ENCODE data around the gene BRD1. TPM values are rescaled to one million over a fixed set of nuclear protein-coding genes. Genes with fewer than 3 reads are reported as not detected.

The BRD1 gene
- polyA plus RNA-seq, 3 donors, result 0.61 to 13.8 (median 0.86) TPM

GRCh38 chr22:49791682-49792081, 36.0 kb downstream of the BRD1 start:
- no peak overlapping the region for H3K27ac ChIP-seq (ENCODE audit: low read depth in 1 of 2, low read length in 2 of 2)
- H4K20me1 ChIP-seq (ENCODE audit: insufficient read depth, low read length), result peaks cover 95% of the 10 kb centered on the region
- intact Hi-C loops (cut with micrococcal nuclease), result no loop called here
- no peak for DNase-seq
- H3K27me3 Mint-ChIP-seq (ENCODE audit: low read depth in 3 of 3), result peaks cover 0 to 2% (median 0%) of the 10 kb centered on the region in 3 donors
- H3K9me3 ChIP-seq (replicated peaks in 1 of 2; ENCODE audit: control insufficient read depth in 1 of 2, insufficient read depth in 1 of 2, low read length in 2 of 2), result no peaks in the 10 kb centered on the region
- H3K27me3 ChIP-seq (ENCODE audit: control insufficient read depth in 2 of 2, insufficient read depth in 2 of 2, low read length in 2 of 2), result no peaks in the 10 kb centered on the region
- peaks cover 84% of the 10 kb centered on the region for H3K79me2 ChIP-seq (ENCODE audit: insufficient read depth, low read length)
- no peak for TF ChIP-seq CTCF (IDR thresholded peaks at IDR 0.05)
- H3K9me3 Mint-ChIP-seq, result peaks cover 0 to 2% (median 0%) of the 10 kb centered on the region in 7 donors
- no peak overlapping the region for H3K4me3 ChIP-seq (replicated peaks in 1 of 3; ENCODE audit: low read depth in 2 of 3, low read length in 3 of 3)
- peaks cover 70 to 77% of the 10 kb centered on the region in 2 donors for H3K36me3 ChIP-seq (replicated peaks in 1 of 2; ENCODE audit: control insufficient read depth in 1 of 2, insufficient read depth in 2 of 2, low read length in 2 of 2)
- H3K9ac ChIP-seq (ENCODE audit: insufficient read depth, low read length, poor library complexity, severe bottlenecking), result no peak overlapping the region
- H3K36me3 Mint-ChIP-seq, result peaks cover 74 to 84% of the 10 kb centered on the region in 2 donors
- H3K27ac Mint-ChIP-seq, result peak overlapping the region in 2 of 7 donors; percentile 41 to 68
- H3K4me1 ChIP-seq (ENCODE audit: control insufficient read depth in 1 of 2, insufficient read depth in 2 of 2, low read length in 2 of 2), result peaks cover 27 to 31% of the 10 kb centered on the region in 2 donors
- no peak overlapping the region for H3K4me3 Mint-ChIP-seq
- no peak overlapping the region for H3K4me2 ChIP-seq (replicated peaks; ENCODE audit: extremely low read depth, low read length, poor library complexity, severe bottlenecking)
- H3K4me1 Mint-ChIP-seq, result peaks cover 29% of the 10 kb centered on the region
- no peak overlapping the region for H2AFZ ChIP-seq (ENCODE audit: insufficient read depth, low read depth, low read length, poor library complexity, severe bottlenecking)
- 100% methylated on average over 3 of the region's 10 CpGs for WGBS (ENCODE audit: insufficient coverage)

- H3K9me3 ChIP-seq (replicated peaks in 1 of 2; ENCODE audit: control insufficient read depth in 1 of 2, insufficient read depth in 1 of 2, low read length in 2 of 2), result no peaks in the 10 kb centered on the region
- H3K27me3 ChIP-seq (ENCODE audit: control insufficient read depth in 2 of 2, insufficient read depth in 2 of 2, low read length in 2 of 2), result no peaks in the 10 kb centered on the region
- no peak for DNase-seq
- H3K4me2 ChIP-seq (replicated peaks; ENCODE audit: extremely low read depth, low read length, poor library complexity, severe bottlenecking), result no peak overlapping the region
- Mint-ChIP-seq H3K36me3 (peaks cover 77 to 84% of the 10 kb centered on the region in 2 donors), H3K4me3 (no peak overlapping the region), H3K27me3 (ENCODE audit: low read depth in 3 of 3) (peaks cover 0 to 2% (median 0%) of the 10 kb centered on the region in 3 donors), H3K4me1 (peaks cover 29% of the 10 kb centered on the region), H3K9me3 (peaks cover 0 to 2% (median 0%) of the 10 kb centered on the region in 7 donors), H3K27ac (peak overlapping the region in 4 of 7 donors; percentile 6 to 90 (median 68))
- intact Hi-C loops (cut with micrococcal nuclease), result no loop called here
- peaks cover 90% of the 10 kb centered on the region for H3K79me2 ChIP-seq (ENCODE audit: insufficient read depth, low read length)
- H3K36me3 ChIP-seq (replicated peaks in 1 of 2; ENCODE audit: control insufficient read depth in 1 of 2, insufficient read depth in 2 of 2, low read length in 2 of 2), result peaks cover 73 to 78% of the 10 kb centered on the region in 2 donors
- TF ChIP-seq CTCF (IDR thresholded peaks at IDR 0.05), result no peak
- H3K27ac ChIP-seq (ENCODE audit: low read depth in 1 of 2, low read length in 2 of 2), result no peak overlapping the region
- no peak overlapping the region for H2AFZ ChIP-seq (ENCODE audit: insufficient read depth, low read depth, low read length, poor library complexity, severe bottlenecking)
- H4K20me1 ChIP-seq (ENCODE audit: insufficient read depth, low read length), result peaks cover 98% of the 10 kb centered on the region
- WGBS (ENCODE audit: insufficient coverage), result 89% methylated on average over 13 of the region's 16 CpGs
- H3K4me1 ChIP-seq (ENCODE audit: control insufficient read depth in 1 of 2, insufficient read depth in 2 of 2, low read length in 2 of 2), result peaks cover 27 to 31% of the 10 kb centered on the region in 2 donors
- H3K9ac ChIP-seq (ENCODE audit: insufficient read depth, low read length, poor library complexity, severe bottlenecking), result no peak overlapping the region
- no peak overlapping the region for H3K4me3 ChIP-seq (replicated peaks in 1 of 3; ENCODE audit: low read depth in 2 of 3, low read length in 3 of 3)
Measured at GRCh38 chr22:49790912-49791311, 36.8 kb downstream of the BRD1 start.

Measured in CD14-positive monocyte (primary cell).